ENCODE data around the gene NEMF. TPM values are rescaled to one million over a fixed set of nuclear protein-coding genes. Genes with fewer than 3 reads are reported as not detected.
"Not testable (repeated sequence)": the region's sequence is repeated elsewhere in the genome, so short reads cannot be mapped to it uniquely, and the experiment has no call there.

The NEMF gene
- total RNA-seq, 4 donors from 2014 or later, result 50.2 to 129 (median 79.3) TPM

GRCh38 chr14:49774106-49774505, 78.5 kb downstream of the NEMF start:
- Histone ChIP-seq H3K4me3 (no peak overlapping the region), H3K27ac (no peak overlapping the region), H3K36me3 (peaks cover 0 to 55% (median 25%) of the 10 kb centered on the region in 4 donors), H3K4me1 (peaks cover 20 to 29% (median 28%) of the 10 kb centered on the region in 4 donors), H3K9me3 (no peaks in the 10 kb centered on the region), H3K27me3 (no peaks in the 10 kb centered on the region)
- in situ Hi-C loops (cut with MboI; ENCODE audit: low pct_ligation_motif_present in 1 of 4, low pct_unique_long_range_greater_than_20kb in 1 of 4, low sequenced_read_pairs in 3 of 4), result loop anchor here in 1 of 4 donors (25.0 kb wide), 1 partner anchor 137 kb away; the partner anchor contains the start of gene DNAAF2
- intact Hi-C loops (cut with DNase I; ENCODE audit: low total_unique reads), result no loop called here
- WGBS, 2 donors (ENCODE audit: low coverage in 1 of 2), result 89 to 91% methylated on average over 1 of the region's 1 CpG
- TF ChIP-seq POLR2A (IDR thresholded peaks at IDR 0.05) (no peak), POLR2AphosphoS5 (IDR thresholded peaks at IDR 0.05) (no peak), EP300 (IDR thresholded peaks at IDR 0.05; ENCODE audit: low read depth) (no peak)
- TF ChIP-seq, protein P1, sequence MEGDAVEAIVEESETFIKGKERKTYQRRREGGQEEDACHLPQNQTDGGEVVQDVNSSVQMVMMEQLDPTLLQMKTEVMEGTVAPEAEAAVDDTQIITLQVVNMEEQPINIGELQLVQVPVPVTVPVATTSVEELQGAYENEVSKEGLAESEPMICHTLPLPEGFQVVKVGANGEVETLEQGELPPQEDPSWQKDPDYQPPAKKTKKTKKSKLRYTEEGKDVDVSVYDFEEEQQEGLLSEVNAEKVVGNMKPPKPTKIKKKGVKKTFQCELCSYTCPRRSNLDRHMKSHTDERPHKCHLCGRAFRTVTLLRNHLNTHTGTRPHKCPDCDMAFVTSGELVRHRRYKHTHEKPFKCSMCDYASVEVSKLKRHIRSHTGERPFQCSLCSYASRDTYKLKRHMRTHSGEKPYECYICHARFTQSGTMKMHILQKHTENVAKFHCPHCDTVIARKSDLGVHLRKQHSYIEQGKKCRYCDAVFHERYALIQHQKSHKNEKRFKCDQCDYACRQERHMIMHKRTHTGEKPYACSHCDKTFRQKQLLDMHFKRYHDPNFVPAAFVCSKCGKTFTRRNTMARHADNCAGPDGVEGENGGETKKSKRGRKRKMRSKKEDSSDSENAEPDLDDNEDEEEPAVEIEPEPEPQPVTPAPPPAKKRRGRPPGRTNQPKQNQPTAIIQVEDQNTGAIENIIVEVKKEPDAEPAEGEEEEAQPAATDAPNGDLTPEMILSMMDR (IDR thresholded peaks at IDR 0.05), result no peak
- no peak for DNase-seq

GRCh38 chr14:49771691-49772090, 80.9 kb downstream of the NEMF start:
- Histone ChIP-seq H3K27ac (peak overlapping the region in 2 of 4 donors; percentile 99), H3K36me3 (peaks cover 0 to 35% (median 15%) of the 10 kb centered on the region in 4 donors), H3K4me1 (peaks cover 22 to 38% (median 36%) of the 10 kb centered on the region in 4 donors)
- H3K4me3 ChIP-seq; DNase-seq; intact Hi-C loops (cut with DNase I; ENCODE audit: low total_unique reads); H3K27me3 ChIP-seq; H3K9me3 ChIP-seq: not testable (repeated sequence)
- in situ Hi-C loops (cut with MboI; ENCODE audit: low pct_ligation_motif_present in 1 of 4, low pct_unique_long_range_greater_than_20kb in 1 of 4, low sequenced_read_pairs in 3 of 4), result loop anchor here in 1 of 4 donors (25.0 kb wide), 1 partner anchor 134 kb away; the partner anchor contains the start of gene DNAAF2
- 91 to 96% methylated on average over 10 of the region's 10 CpGs for WGBS, 2 donors (ENCODE audit: low coverage in 1 of 2)

- WGBS, 2 donors (ENCODE audit: low coverage in 1 of 2), result 29 to 35% methylated on average over 3 to 4 of the region's 4 CpGs
- TF ChIP-seq EP300 (IDR thresholded peaks at IDR 0.05; ENCODE audit: low read depth) (no peak), POLR2AphosphoS5 (IDR thresholded peaks at IDR 0.05) (peak; percentile 17 to 70 (median 68)), POLR2A (IDR thresholded peaks at IDR 0.05) (peak; percentile 48)
- TF ChIP-seq, protein P1 (IDR thresholded peaks at IDR 0.05), result no peak
Observed at GRCh38 chr14:49770212-49770817, 82.3 kb downstream of the NEMF start.

GRCh38 chr14:49769581-49770211, 82.9 kb downstream of the NEMF start:
- Histone ChIP-seq H3K4me1 (peaks cover 22 to 39% (median 38%) of the 10 kb centered on the region in 4 donors), H3K27ac (peak overlapping the region; percentile 98 to 100 (median 99)), H3K27me3 (no peaks in the 10 kb centered on the region), H3K4me3 (peak overlapping the region in 3 of 4 donors; percentile 84 to 99 (median 96)), H3K36me3 (peaks cover 0 to 19% (median 5%) of the 10 kb centered on the region in 4 donors), H3K9me3 (no peaks in the 10 kb centered on the region)
- DNase-seq, result peak; percentile 18
- intact Hi-C loops (cut with DNase I; ENCODE audit: low total_unique reads) (no loop called here), in situ Hi-C loops (cut with MboI; ENCODE audit: low pct_ligation_motif_present in 1 of 4, low pct_unique_long_range_greater_than_20kb in 1 of 4, low sequenced_read_pairs in 3 of 4) (loop anchor here in 3 of 4 donors (10.0 to 25.0 kb wide), 2 partner anchors 132 to 135 kb away; partner anchors contain the start of gene DNAAF2 (in 3 of the 3))
- TF ChIP-seq EP300 (IDR thresholded peaks at IDR 0.05; ENCODE audit: low read depth), result no peak
- TF ChIP-seq, protein P1 (IDR thresholded peaks at IDR 0.05), result no peak
- TF ChIP-seq POLR2AphosphoS5 (IDR thresholded peaks at IDR 0.05), result no peak
- TF ChIP-seq POLR2A (IDR thresholded peaks at IDR 0.05), result no peak
- 18 to 30% methylated on average over 6 to 15 of the region's 15 CpGs for WGBS, 2 donors (ENCODE audit: low coverage in 1 of 2)

More at GRCh38 chr14:49770212-49770817, 82.3 kb downstream of the NEMF start:
- intact Hi-C loops (cut with DNase I; ENCODE audit: low total_unique reads), result no loop called here
- peak; percentile 69 for DNase-seq
- H3K27ac ChIP-seq, result peak overlapping the region; percentile 98 to 100 (median 99)
- no peaks in the 10 kb centered on the region for H3K27me3 ChIP-seq
- in situ Hi-C loops (cut with MboI; ENCODE audit: low pct_ligation_motif_present in 1 of 4, low pct_unique_long_range_greater_than_20kb in 1 of 4, low sequenced_read_pairs in 3 of 4), result loop anchor here in 1 of 4 donors (25.0 kb wide), 1 partner anchor 133 kb away; the partner anchor contains the start of gene DNAAF2
- peak overlapping the region in 3 of 4 donors; percentile 84 to 99 (median 96) for H3K4me3 ChIP-seq
- H3K36me3 ChIP-seq, result peaks cover 0 to 25% (median 8%) of the 10 kb centered on the region in 4 donors
- H3K4me1 ChIP-seq, result peaks cover 22 to 39% (median 38%) of the 10 kb centered on the region in 4 donors
- H3K9me3 ChIP-seq, result no peaks in the 10 kb centered on the region
